Sigmoid colon (tissue), 7 donors: ENCODE measurements around the gene IGFL2. TPM values are rescaled to one million over a fixed set of nuclear protein-coding genes. Genes with fewer than 3 reads are reported as not detected.
"Not testable (repeated sequence)": the region's sequence is repeated elsewhere in the genome, so short reads cannot be mapped to it uniquely, and the experiment has no call there.

Experiments used
- DNase-seq: peaks from one replicate; pipeline ENCODE4 v3.0.0-alpha.2; 2019
- H3K27ac ChIP-seq, 4 donors: fragments of 200-600 bp; sonication (generic); one replicate each; pipeline ENCODE4 v1.5.1; 2016 to 2019; ENCODE audit warnings: mild to moderate bottlenecking in 1 of 4
- H3K27me3 ChIP-seq, 3 donors: fragments of 200-600 bp; sonication (generic); one replicate each; pipeline ENCODE4 v1.5.1; 2019; ENCODE audit warnings: mild to moderate bottlenecking in 1 of 3
- H3K36me3 ChIP-seq, 4 donors: fragments of 200-600 bp; sonication (generic); one replicate each; pipeline ENCODE4 v1.5.1; 2016 to 2019
- H3K4me1 ChIP-seq, 4 donors: fragments of 200-600 bp; sonication (generic); one replicate each; pipeline ENCODE4 v1.5.1; 2017 to 2019
- H3K4me3 ChIP-seq, 4 donors: fragments of 200-600 bp; sonication (generic); one replicate each; pipeline ENCODE4 v1.5.1; 2017 to 2019; ENCODE audit warnings: mild to moderate bottlenecking in 2 of 4, moderate library complexity in 1 of 4
- H3K9me3 ChIP-seq, 4 donors: fragments of 200-600 bp in 3 of 4; sonication (generic) in 3 of 4; one replicate each; pipeline versions ENCODE4 v1.5.1 to v1.6.1; 2013 to 2019
- CTCF ChIP-seq, 4 experiments: fragments of 450-650 bp in 3 of 4; fragments of 200-600 bp in 1 of 4; IDR thresholded peaks; one replicate each; pipeline ENCODE4 v1.5.1; 2016 to 2019; ENCODE audit warnings: antibody characterized with exemption in 4 of 4, mild to moderate bottlenecking in 3 of 4, moderate library complexity in 2 of 4
- EP300 ChIP-seq, 4 donors: sonication (generic); formaldehyde crosslinking; IDR thresholded peaks; one replicate each; pipeline ENCODE4 v1.6.1; 2017; ENCODE audit warnings: antibody characterized with exemption in 4 of 4
- POLR2A ChIP-seq, 2 donors: fragments of 450-650 bp; IDR thresholded peaks; one replicate each; pipeline ENCODE4 v1.6.1; 2016; ENCODE audit warnings: antibody characterized with exemption in 2 of 2, mild to moderate bottlenecking in 2 of 2, moderate library complexity in 2 of 2
- POLR2AphosphoS5 ChIP-seq, 4 donors: sonication (generic); formaldehyde crosslinking; IDR thresholded peaks; one replicate each; pipeline ENCODE4 v1.6.1; 2017; ENCODE audit warnings: antibody characterized with exemption in 4 of 4
- WGBS, 2 donors: extraction: QIAGEN DNeasy Blood & Tissue Kit; methylation state at CpG; one replicate each; pipeline ENCODE4 v1.1.7; 2013; 5-methylcytosine and 5-hydroxymethylcytosine counted together
- intact Hi-C: fragments of 100-400 bp; cut with DNase I; formaldehyde crosslinking; loops from one replicate; pipeline ENCODE4 v1.15.1; 2023
- polyA plus RNA-seq, 3 donors: library from polyadenylated mRNA; stranded (reverse); fragments of 200-250 nt; gene quantifications; one replicate each; pipeline ENCODE4 v1.2.3, GENCODE V29; 2013
- total RNA-seq, 4 donors: library from RNA; depleted of rRNA; stranded (reverse); fragments of >200 nt; gene quantifications; one replicate each; pipeline ENCODE4 v1.1.0, GENCODE V29; 2016
- donor health status: healthy with polysubstance abuse.
- donor health status: Bipolar disorder and iron deficiency.
- donor health status: healthy.

Gene IGFL2
- 1 to 10 TPM in 1 of 4 donors, under 1 TPM in 1, not detected in 2; 0.49 to 1.8 TPM for total RNA-seq
- 1 to 10 TPM in 1 of 3 donors, not detected in 2; 1.1 TPM for polyA plus RNA-seq

DNA sequence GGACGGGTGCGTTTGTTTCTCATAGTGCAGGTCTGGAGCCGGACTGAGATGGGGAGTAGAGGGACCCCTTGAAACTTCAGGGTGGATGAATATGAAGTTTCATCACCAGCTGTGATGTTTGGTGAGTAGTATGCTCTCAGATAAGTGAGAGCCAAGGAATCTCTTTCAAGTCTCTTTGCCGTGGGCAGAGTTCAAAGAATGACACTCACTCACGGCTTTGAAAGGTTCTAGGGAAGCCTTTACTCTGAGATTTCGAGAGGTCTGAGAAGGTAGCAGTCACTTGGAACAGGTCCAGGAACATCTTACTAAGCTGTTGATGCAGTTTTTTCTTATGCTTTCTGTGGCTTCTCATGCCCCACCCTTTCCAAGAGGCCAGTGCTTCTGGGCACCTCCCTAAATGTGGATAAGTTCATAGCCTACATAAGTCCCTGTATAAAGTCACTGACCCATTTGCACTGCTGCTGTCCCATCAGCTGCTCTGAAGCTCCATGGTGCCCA, at the start of gene IGFL2:
Gene IGFL2 (plus strand): TSS at position 448 of the 498 bp plus-strand sequence. CDS start 41 bp downstream, at position 489.
- H3K4me3 ChIP-seq = no peak within 1 kb of the TSS
- TF ChIP-seq POLR2AphosphoS5 (IDR thresholded peaks at IDR 0.05) = no peak
- no peak for TF ChIP-seq POLR2A (IDR thresholded peaks at IDR 0.05)
- no peak for TF ChIP-seq EP300 (IDR thresholded peaks at IDR 0.05)
- no peak for TF ChIP-seq CTCF (IDR thresholded peaks at IDR 0.05)
- H3K27me3 ChIP-seq = no peaks in the 10 kb centered on the region
- intact Hi-C loops = no loop called here
- H3K27ac ChIP-seq = no peak within 1 kb of the TSS
- WGBS, 2 donors = 77% methylated on average over 6 of the region's 6 CpGs
- no peaks in the 10 kb centered on the region for H3K4me1 ChIP-seq
- no peaks in the 10 kb centered on the region for H3K9me3 ChIP-seq
- DNase-seq = no peak
- no peaks in the 10 kb centered on the region for H3K36me3 ChIP-seq

GRCh38 chr19:46100344-46100743, 47.7 kb upstream of the IGFL2 start:
- WGBS, 2 donors = 52 to 78% methylated on average over 1 of the region's 1 CpG
- TF ChIP-seq POLR2A (IDR thresholded peaks at IDR 0.05) = no peak
- TF ChIP-seq EP300 (IDR thresholded peaks at IDR 0.05) = no peak
- no peak for TF ChIP-seq CTCF (IDR thresholded peaks at IDR 0.05)
- TF ChIP-seq POLR2AphosphoS5 (IDR thresholded peaks at IDR 0.05) = no peak
- intact Hi-C loops = no loop called here

GRCh38 chr19:46101293-46101692, 46.7 kb upstream of the IGFL2 start:
- no peak overlapping the region for H3K27ac ChIP-seq
- H3K4me1 ChIP-seq = no peaks in the 10 kb centered on the region
- H3K9me3 ChIP-seq = peaks cover 0 to 4% (median 1%) of the 10 kb centered on the region in 4 donors
- 64 to 69% methylated on average over 6 of the region's 6 CpGs for WGBS, 2 donors
- DNase-seq = no peak
- H3K4me3 ChIP-seq = no peak overlapping the region
- intact Hi-C loops = no loop called here
- peaks cover 0 to 6% (median 0%) of the 10 kb centered on the region in 3 donors for H3K27me3 ChIP-seq
- TF ChIP-seq POLR2AphosphoS5 (IDR thresholded peaks at IDR 0.05) (no peak), POLR2A (IDR thresholded peaks at IDR 0.05) (no peak), CTCF (IDR thresholded peaks at IDR 0.05) (no peak), EP300 (IDR thresholded peaks at IDR 0.05) (no peak)
- H3K36me3 ChIP-seq = no peaks in the 10 kb centered on the region

More at GRCh38 chr19:46100344-46100743, 47.7 kb upstream of the IGFL2 start:
- no peak overlapping the region for H3K27ac ChIP-seq
- peaks cover 0 to 4% (median 1%) of the 10 kb centered on the region in 4 donors for H3K9me3 ChIP-seq
- no peak overlapping the region for H3K4me3 ChIP-seq
- no peak for DNase-seq
- H3K4me1 ChIP-seq = no peaks in the 10 kb centered on the region
- H3K27me3 ChIP-seq = peaks cover 0 to 6% (median 0%) of the 10 kb centered on the region in 3 donors
- H3K36me3 ChIP-seq = no peaks in the 10 kb centered on the region

DNA sequence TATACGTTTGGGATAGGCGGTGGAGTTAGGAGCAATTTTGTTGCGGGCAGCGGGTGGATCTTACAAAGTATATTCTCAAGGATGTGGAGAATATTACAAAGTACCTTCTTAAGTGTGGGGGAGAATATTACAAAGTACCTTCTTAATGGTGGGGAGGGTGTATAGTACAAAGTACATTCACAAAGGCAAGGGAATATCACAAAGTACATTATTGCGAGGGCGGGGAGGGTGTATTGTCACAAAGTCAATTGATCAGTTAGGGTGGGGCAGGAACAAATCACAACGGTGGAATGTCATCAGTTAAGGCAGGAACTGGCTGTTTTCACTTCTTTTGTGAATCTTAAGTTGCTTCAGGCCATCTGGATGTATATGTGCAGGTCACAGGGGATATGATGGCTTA, 45.7 kb upstream of the IGFL2 start:
- H3K27me3 ChIP-seq, H3K27ac ChIP-seq, H3K36me3 ChIP-seq, H3K4me1 ChIP-seq, DNase-seq, intact Hi-C loops, H3K4me3 ChIP-seq, H3K9me3 ChIP-seq: not testable (repeated sequence)
- 70 to 79% methylated on average over 7 of the region's 7 CpGs for WGBS, 2 donors

GRCh38 chr19:46107371-46107770, 40.7 kb upstream of the IGFL2 start:
- Histone ChIP-seq H3K4me1 (no peaks in the 10 kb centered on the region), H3K27ac (no peak overlapping the region), H3K36me3 (no peaks in the 10 kb centered on the region), H3K27me3 (no peaks in the 10 kb centered on the region), H3K4me3 (no peak overlapping the region), H3K9me3 (no peaks in the 10 kb centered on the region)
- TF ChIP-seq POLR2AphosphoS5 (IDR thresholded peaks at IDR 0.05) = no peak
- TF ChIP-seq POLR2A (IDR thresholded peaks at IDR 0.05) = no peak
- no peak for TF ChIP-seq EP300 (IDR thresholded peaks at IDR 0.05)
- no peak for TF ChIP-seq CTCF (IDR thresholded peaks at IDR 0.05)
- WGBS, 2 donors = 71 to 72% methylated on average over 6 of the region's 6 CpGs
- DNase-seq = no peak
- intact Hi-C loops = no loop called here
